OCI-LY1 (cell line): ENCODE data around the gene SLC9A9.

Experiments used
- H2AFZ ChIP-seq: fragments of 200-600 bp; sonication (generic), shearing (Covaris generic); 2 replicates; pipeline ENCODE4 v1.6.0; 2014; ENCODE audit warnings: antibody characterized with exemption, mild to moderate bottlenecking, low read length
- H3F3A ChIP-seq: fragments of 200-600 bp; sonication (generic), shearing (Covaris generic); 2 replicates; pipeline ENCODE4 v1.6.0; 2014; ENCODE audit warnings: mild to moderate bottlenecking, antibody characterized with exemption, low read length, moderate library complexity; ENCODE audit not compliant: insufficient read depth
- H3K27ac ChIP-seq: fragments of 200-600 bp; sonication (generic); 2 replicates; pipeline ENCODE4 v1.5.1; 2014; ENCODE audit warnings: low read length, mixed run types, mild to moderate bottlenecking, low read depth; ENCODE audit not compliant: poor library complexity, severe bottlenecking
- H3K27me3 ChIP-seq: fragments of 200-600 bp; sonication (generic); 2 replicates; pipeline ENCODE4 v1.6.0; 2014; ENCODE audit warnings: antibody characterized with exemption, mild to moderate bottlenecking, low read length, moderate library complexity; ENCODE audit not compliant: insufficient read depth
- H3K36me3 ChIP-seq: fragments of 200-600 bp; sonication (generic); 2 replicates; pipeline ENCODE4 v1.6.1; 2014; ENCODE audit warnings: mild to moderate bottlenecking, antibody characterized with exemption, low read length, moderate library complexity, mixed read lengths; ENCODE audit not compliant: insufficient read depth
- H3K4me1 ChIP-seq: fragments of 200-600 bp; sonication (generic); 2 replicates; pipeline ENCODE4 v1.5.1; 2014; ENCODE audit warnings: mild to moderate bottlenecking, low read length, moderate library complexity; ENCODE audit not compliant: insufficient read depth, severe bottlenecking
- H3K4me2 ChIP-seq: fragments of 200-600 bp; sonication (generic), shearing (Covaris generic); 2 replicates; pipeline ENCODE4 v1.6.1; 2014; ENCODE audit warnings: low read length
- H3K4me3 ChIP-seq: fragments of 200-600 bp; sonication (generic); 2 replicates; pipeline ENCODE4 v1.5.1; 2014; ENCODE audit warnings: low read length, low read depth, mild to moderate bottlenecking, mixed read lengths; ENCODE audit not compliant: poor library complexity, severe bottlenecking
- H3K79me2 ChIP-seq: fragments of 200-600 bp; shearing (Covaris generic); 2 replicates; pipeline ENCODE4 v1.6.1; 2016; ENCODE audit warnings: mixed run types, low read length, mixed read lengths; ENCODE audit not compliant: insufficient read depth
- H3K9ac ChIP-seq: fragments of 200-600 bp; sonication (generic), shearing (Covaris generic); 2 replicates; pipeline ENCODE4 v1.6.1; 2014; ENCODE audit warnings: mild to moderate bottlenecking, low read length, mixed read lengths
- H3K9me2 ChIP-seq: fragments of 200-600 bp; sonication (generic), shearing (Covaris generic); 2 replicates; pipeline ENCODE4 v1.6.1; 2014; ENCODE audit warnings: low read depth, mild to moderate bottlenecking, low read length, mixed read lengths
- H3K9me3 ChIP-seq: fragments of 200-600 bp; shearing (Covaris generic); 2 replicates; pipeline ENCODE4 v1.6.1; 2014; ENCODE audit warnings: low read length, mixed read lengths
- H4K20me1 ChIP-seq: fragments of 200-600 bp; sonication (generic), shearing (Covaris generic); 2 replicates; pipeline ENCODE4 v1.6.0; 2016; ENCODE audit warnings: mild to moderate bottlenecking, low read length; ENCODE audit not compliant: insufficient read depth
- CTCF ChIP-seq: fragments of 200-600 bp; sonication (generic), shearing (Covaris generic); IDR thresholded peaks from 2 replicates; pipeline ENCODE4 v1.5.1; 2017; ENCODE audit warnings: mild to moderate bottlenecking, antibody characterized with exemption, low read length, moderate library complexity, mixed read lengths
- EZH2 ChIP-seq: fragments of 200-600 bp; sonication (generic), shearing (Covaris generic); IDR thresholded peaks from 2 replicates; pipeline ENCODE4 v1.8.0; 2017; ENCODE audit warnings: borderline replicate concordance, mixed run types, mild to moderate bottlenecking, antibody characterized with exemption, low read length, moderate library complexity, mixed read lengths

The SLC9A9 gene

GRCh38 chr3:143357700-143358099 lies 490.6 kb downstream of the SLC9A9 start:
- Histone ChIP-seq H3K27me3 (no peaks in the 10 kb centered on the region), H2AFZ (no peak overlapping the region), H3K4me1 (no peaks in the 10 kb centered on the region), H3K4me3 (no peak overlapping the region), H3K9me3 (no peaks in the 10 kb centered on the region), H3K9me2 (no peaks in the 10 kb centered on the region), H3K79me2 (no peaks in the 10 kb centered on the region), H4K20me1 (no peaks in the 10 kb centered on the region), H3K27ac (no peak overlapping the region), H3F3A (no peaks in the 10 kb centered on the region), H3K9ac (no peak overlapping the region), H3K4me2 (no peak overlapping the region), H3K36me3 (no peaks in the 10 kb centered on the region)
- TF ChIP-seq CTCF: no peak
- no peak for TF ChIP-seq EZH2

- Histone ChIP-seq H4K20me1 (no peaks in the 10 kb centered on the region), H2AFZ (no peak overlapping the region), H3K36me3 (no peaks in the 10 kb centered on the region), H3K79me2 (no peaks in the 10 kb centered on the region), H3K4me3 (no peak overlapping the region), H3K4me2 (no peak overlapping the region), H3K27ac (no peak overlapping the region), H3F3A (no peaks in the 10 kb centered on the region), H3K9ac (no peak overlapping the region), H3K9me2 (no peaks in the 10 kb centered on the region), H3K9me3 (no peaks in the 10 kb centered on the region), H3K27me3 (no peaks in the 10 kb centered on the region), H3K4me1 (no peaks in the 10 kb centered on the region)
- no peak for TF ChIP-seq EZH2
- TF ChIP-seq CTCF: no peak
Observed at GRCh38 chr3:143356839-143357238, 491.4 kb downstream of the SLC9A9 start.

- Histone ChIP-seq H4K20me1 (no peaks in the 10 kb centered on the region), H3K79me2 (no peaks in the 10 kb centered on the region), H3K27ac (no peak overlapping the region), H3K36me3 (no peaks in the 10 kb centered on the region), H3F3A (no peaks in the 10 kb centered on the region), H3K9me3 (no peaks in the 10 kb centered on the region), H2AFZ (no peak overlapping the region), H3K4me3 (no peak overlapping the region), H3K9me2 (no peaks in the 10 kb centered on the region), H3K27me3 (no peaks in the 10 kb centered on the region), H3K4me2 (no peak overlapping the region), H3K4me1 (no peaks in the 10 kb centered on the region), H3K9ac (no peak overlapping the region)
- no peak for TF ChIP-seq EZH2
- no peak for TF ChIP-seq CTCF
Observed at GRCh38 chr3:143354342-143354741, 493.9 kb downstream of the SLC9A9 start.
